H1 (cell line): ENCODE data around the gene PPFIBP2. TPM values are rescaled to one million over a fixed set of nuclear protein-coding genes. Genes with fewer than 3 reads are reported as not detected.

ENCODE experiments used
- CTCF ChIA-PET: fragments of 300-600 bp; sonication (Branson Sonifier 250); formaldehyde crosslinking; loops from one replicate; lab custom pipeline; 2021; ENCODE audit not compliant: partially characterized antibody; lab: Charles Lee
- POLR2A ChIA-PET: fragments of 300-600 bp; sonication (Branson Sonifier 250); formaldehyde crosslinking; loops from one replicate; lab custom pipeline; 2021; ENCODE audit warnings: inconsistent platforms; ENCODE audit not compliant: partially characterized antibody; lab: Charles Lee
- DNase-seq, 2 experiments: peaks; one replicate each; pipeline versions ENCODE4 v3.0.0 to v3.0.0-alpha.2; 2010 to 2022; ENCODE audit warnings: low spot score in 2 of 2, low read depth in 1 of 2, mixed read lengths in 1 of 2
- FAIRE-seq: peaks from 2 replicates; lab custom pipeline; 2011; peaks lifted over from hg19 to GRCh38; lab: Jason Lieb, UNC
- H2AFZ ChIP-seq: 2 replicates; pipeline ENCODE4 v1.8.1; 2012; ENCODE audit warnings: low read length, inconsistent platforms
- H2AK5ac ChIP-seq: 2 replicates; pipeline ENCODE4 v1.6.1; 2013; ENCODE audit warnings: low read depth, low read length
- H2BK120ac ChIP-seq: replicated peaks from 2 replicates; pipeline ENCODE3; 2013; ENCODE audit warnings: low read depth, low read length, inconsistent platforms
- H2BK12ac ChIP-seq: 2 replicates; pipeline ENCODE4 v1.6.1; 2013; ENCODE audit warnings: low read depth, low read length
- H2BK15ac ChIP-seq: 2 replicates; pipeline ENCODE4 v1.6.1; 2013; ENCODE audit warnings: low read length
- H2BK20ac ChIP-seq: 2 replicates; pipeline ENCODE4 v1.6.1; 2013; ENCODE audit warnings: low read length
- H2BK5ac ChIP-seq: 2 replicates; pipeline ENCODE4 v1.6.1; 2013; ENCODE audit warnings: low read depth, low read length
- H3K14ac ChIP-seq: 2 replicates; pipeline ENCODE4 v1.6.1; 2013; ENCODE audit warnings: inconsistent platforms; ENCODE audit not compliant: insufficient read length
- H3K18ac ChIP-seq: 2 replicates; pipeline ENCODE4 v1.6.1; 2013; ENCODE audit warnings: low read length; ENCODE audit errors: extremely low read depth
- H3K23ac ChIP-seq: 2 replicates; pipeline ENCODE4 v1.6.1; 2013; ENCODE audit warnings: inconsistent platforms; ENCODE audit not compliant: insufficient read length
- H3K23me2 ChIP-seq: 2 replicates; pipeline ENCODE4 v1.6.1; 2013; ENCODE audit warnings: low read depth, low read length
- H3K27ac ChIP-seq: 2 replicates; pipeline ENCODE4 v1.6.1; 2011; ENCODE audit warnings: low read depth, low read length, inconsistent platforms
- H3K27me3 ChIP-seq, 4 experiments: replicated peaks in 1 of 4; 1 replicate in 1 of 4; 2 replicates in 3 of 4; pipeline versions ENCODE4 v1.6.1 to v1.8.1; 2011 to 2013; ENCODE audit warnings: low read length in 3 of 4, mild to moderate bottlenecking in 3 of 4, inconsistent platforms in 2 of 4, mixed read lengths in 2 of 4, moderate library complexity in 1 of 4; ENCODE audit not compliant: control insufficient read depth in 3 of 4, insufficient read depth in 3 of 4; ENCODE audit errors: extremely low read depth in 1 of 4
- H3K36me3 ChIP-seq, 4 experiments: 2 replicates each; pipeline versions ENCODE4 v1.6.1 to v1.8.1; 2011 to 2013; ENCODE audit warnings: mild to moderate bottlenecking in 4 of 4, low read length in 3 of 4, moderate library complexity in 2 of 4, control low read depth in 1 of 4, inconsistent platforms in 1 of 4; ENCODE audit not compliant: insufficient read depth in 4 of 4, control insufficient read depth in 2 of 4
- H3K4ac ChIP-seq: replicated peaks from 2 replicates; pipeline ENCODE3; 2013; ENCODE audit warnings: low read length, low read depth, mixed read lengths, inconsistent platforms; ENCODE audit not compliant: insufficient read length
- H3K4me1 ChIP-seq, 4 experiments: replicated peaks in 1 of 4; 1 replicate in 1 of 4; 2 replicates in 3 of 4; pipeline versions ENCODE4 v1.6.1 to v1.8.1; 2011 to 2013; ENCODE audit warnings: low read length in 3 of 4, inconsistent platforms in 2 of 4, mixed read lengths in 1 of 4; ENCODE audit not compliant: insufficient read depth in 4 of 4, control insufficient read depth in 3 of 4
- H3K4me2 ChIP-seq, 2 experiments: 2 replicates each; pipeline versions ENCODE4 v1.6.1 to v1.8.1; 2011 to 2013; ENCODE audit warnings: low read depth in 2 of 2, low read length in 2 of 2, control low read depth in 1 of 2, inconsistent platforms in 1 of 2, mild to moderate bottlenecking in 1 of 2; ENCODE audit not compliant: insufficient read depth in 1 of 2
- H3K4me3 ChIP-seq, 4 experiments: fragments of 200-600, 300-600 bp in 1 of 4; sonication (generic), shearing (Covaris generic), sonication (Bioruptor Twin) in 1 of 4; 2 replicates each; pipeline versions ENCODE4 v1.5.1 to v1.8.1; 2011 to 2016; ENCODE audit warnings: low read length in 4 of 4, low read depth in 3 of 4, control low read depth in 2 of 4, inconsistent platforms in 2 of 4, mild to moderate bottlenecking in 2 of 4, mixed read lengths in 1 of 4, moderate library complexity in 1 of 4; ENCODE audit not compliant: insufficient read depth in 2 of 4; ENCODE audit errors: extremely low read depth in 1 of 4
- H3K56ac ChIP-seq: replicated peaks from 2 replicates; pipeline ENCODE3; 2013; ENCODE audit warnings: low read depth, mild to moderate bottlenecking, mixed read lengths, low read length, inconsistent platforms; ENCODE audit not compliant: insufficient read length
- H3K79me1 ChIP-seq: 2 replicates; pipeline ENCODE4 v1.6.1; 2013; ENCODE audit warnings: low read depth, low read length, control low read depth
- H3K79me2 ChIP-seq, 2 experiments: 2 replicates each; pipeline versions ENCODE4 v1.6.1 to v1.8.1; 2012 to 2013; ENCODE audit warnings: low read length in 2 of 2, mild to moderate bottlenecking in 2 of 2, inconsistent platforms in 1 of 2; ENCODE audit not compliant: insufficient read depth in 2 of 2, control insufficient read depth in 1 of 2
- H3K9ac ChIP-seq, 4 experiments: replicated peaks in 1 of 4; 1 replicate in 1 of 4; 2 replicates in 3 of 4; pipeline versions ENCODE4 v1.6.1 to v1.8.1; 2011 to 2013; ENCODE audit warnings: low read depth in 3 of 4, low read length in 3 of 4, control low read depth in 2 of 4, mild to moderate bottlenecking in 2 of 4, moderate library complexity in 2 of 4, inconsistent platforms in 1 of 4; ENCODE audit errors: extremely low read depth in 1 of 4
- H3K9me3 ChIP-seq, 2 experiments: 2 replicates each; pipeline versions ENCODE4 v1.6.1 to v1.8.1; 2012 to 2013; ENCODE audit warnings: mild to moderate bottlenecking in 2 of 2, moderate library complexity in 2 of 2, control low read depth in 1 of 2, inconsistent platforms in 1 of 2, low read depth in 1 of 2, low read length in 1 of 2, mixed read lengths in 1 of 2; ENCODE audit not compliant: insufficient read depth in 2 of 2
- H4K20me1 ChIP-seq, 2 experiments: replicated peaks in 1 of 2; 2 replicates each; pipeline versions ENCODE3 to v1.8.1; 2011 to 2013; ENCODE audit warnings: inconsistent platforms in 2 of 2, low read length in 2 of 2, mild to moderate bottlenecking in 1 of 2; ENCODE audit not compliant: insufficient read depth in 2 of 2, control insufficient read depth in 1 of 2
- H4K5ac ChIP-seq: 2 replicates; pipeline ENCODE4 v1.6.1; 2013; ENCODE audit warnings: low read length, low read depth, mixed read lengths, inconsistent platforms; ENCODE audit not compliant: insufficient read length
- H4K8ac ChIP-seq: 2 replicates; pipeline ENCODE4 v1.8.0; 2013; ENCODE audit warnings: mild to moderate bottlenecking, moderate library complexity, low read length, inconsistent platforms; ENCODE audit not compliant: insufficient read depth; ENCODE audit errors: extremely low read depth
- H4K91ac ChIP-seq: replicated peaks from 2 replicates; pipeline ENCODE3; 2013; ENCODE audit warnings: low read length, mixed read lengths, inconsistent platforms; ENCODE audit not compliant: insufficient read length
- BACH1 ChIP-seq: IDR thresholded peaks from 2 replicates; pipeline ENCODE4 v1.6.1; 2012; ENCODE audit warnings: low read length, improper control_type of control experiment
- CTBP2 ChIP-seq: IDR thresholded peaks from 2 replicates; pipeline ENCODE4 v1.7.0; 2011; ENCODE audit warnings: borderline replicate concordance, mild to moderate bottlenecking, moderate library complexity, mixed read lengths, low read length; ENCODE audit not compliant: insufficient read depth, insufficient read length
- GABPA ChIP-seq: IDR thresholded peaks from 2 replicates; pipeline ENCODE4 v1.6.1; 2011; ENCODE audit warnings: mild to moderate bottlenecking, low read length, moderate library complexity, borderline replicate concordance; ENCODE audit not compliant: insufficient read depth
- HDAC2 ChIP-seq, 2 experiments: fragments of 300-600 bp in 1 of 2; sonication (generic) in 1 of 2; IDR thresholded peaks; 2 replicates each; pipeline ENCODE4 v1.6.1; 2011 to 2012; ENCODE audit warnings: low read depth in 2 of 2, low read length in 2 of 2, mild to moderate bottlenecking in 2 of 2, moderate library complexity in 2 of 2, borderline replicate concordance in 1 of 2, inconsistent platforms in 1 of 2
- JUN ChIP-seq: IDR thresholded peaks from 2 replicates; pipeline ENCODE4 v1.6.1; 2011; ENCODE audit warnings: low read depth, mild to moderate bottlenecking, improper control_type of control experiment, low read length
- PHF8 ChIP-seq: fragments of 200-600 bp; sonication (generic); conservative IDR thresholded peaks from 2 replicates; pipeline ENCODE4 v1.7.1; 2012; ENCODE audit warnings: low read depth, mild to moderate bottlenecking, inconsistent platforms, low read length, moderate library complexity
- POLR2A ChIP-seq, 2 experiments: IDR thresholded peaks; 1 replicate in 1 of 2; 2 replicates in 1 of 2; pipeline ENCODE4 v1.6.1; 2011; ENCODE audit warnings: low read depth in 2 of 2, low read length in 2 of 2, mild to moderate bottlenecking in 2 of 2; ENCODE audit errors: control extremely low read depth in 1 of 2
- POLR2AphosphoS5 ChIP-seq: IDR thresholded peaks from 2 replicates; pipeline ENCODE4 v1.6.1; 2011; ENCODE audit warnings: low read depth, low read length
- RFX5 ChIP-seq: IDR thresholded peaks from 2 replicates; pipeline ENCODE4 v1.6.1; 2011; ENCODE audit warnings: low read depth, low read length, improper control_type of control experiment, borderline replicate concordance
- RXRA ChIP-seq: IDR thresholded peaks from 2 replicates; pipeline ENCODE4 v1.6.1; 2011; ENCODE audit warnings: low read depth, mild to moderate bottlenecking, low read length, moderate library complexity; ENCODE audit not compliant: insufficient read depth
- TBP ChIP-seq: IDR thresholded peaks from 2 replicates; pipeline ENCODE4 v1.6.1; 2011; ENCODE audit warnings: low read depth, low read length, improper control_type of control experiment
- WGBS, 2 experiments: shearing (Covaris generic) in 1 of 2; methylation state at CpG; one replicate each; pipeline versions ENCODE4 v1.1.6 to v1.1.7; 2013 to 2015; ENCODE audit warnings: low lambda C conversion rate in 2 of 2, mixed read lengths in 2 of 2, inconsistent platforms in 1 of 2, low coverage in 1 of 2, missing lambda C conversion rate in 1 of 2; ENCODE audit not compliant: insufficient replicate concordance in 2 of 2, insufficient coverage in 1 of 2, insufficient read length in 1 of 2; ENCODE audit errors: extremely low coverage in 1 of 2, missing lambda C conversion rate in 1 of 2; 5-methylcytosine and 5-hydroxymethylcytosine counted together
- polyA plus RNA-seq, 7 experiments: library from polyadenylated mRNA; depleted of rRNA in 3 of 7; stranded (reverse) in 5 of 7; unstranded in 2 of 7; fragments of >200 nt in 5 of 7; fragments of 200-250 nt in 2 of 7; gene quantifications; 1 replicate in 5 of 7; 2 replicates in 1 of 7; 4 replicates in 1 of 7; pipeline versions ENCODE4 v1.2.1 to v1.2.3, GENCODE V29; 2011 to 2013; ENCODE audit warnings: missing spikeins in 2 of 7, mixed read lengths in 2 of 7
- total RNA-seq: library from RNA; stranded (reverse); fragmentation: NEBNext Ultra II Directional; extraction: Animal tissue kit (Norgen Biotek cat#: 25700); gene quantifications from 2 replicates; pipeline ENCODE4 v1.2.1, GENCODE V29; 2021

The PPFIBP2 gene
- total and polyA plus RNA-seq, 2 of the 8 experiments (the other 6 are each of a cell fraction or from before 2014, with no cell fraction given) = 5.5 to 9.8 TPM

- CTCF ChIA-PET = interaction anchor here (0.7 to 2.1 kb wide), 8 partner anchors 8 to 208 kb away, joined by 3 to 9 read pairs (median 3); no protein-coding TSS in a partner anchor
- Histone ChIP-seq H4K20me1 (no peaks in the 10 kb centered on the region), H2BK5ac (no peak overlapping the region), H2AK5ac (no peak overlapping the region), H3K79me1 (no peaks in the 10 kb centered on the region), H3K4me2 (no peak overlapping the region), H3K14ac (no peak overlapping the region), H3K79me2 (no peaks in the 10 kb centered on the region)
- TF ChIP-seq HDAC2 (IDR thresholded peaks at IDR 0.05; ENCODE audit: borderline replicate concordance in 1 of 2, low read depth in 2 of 2, low read length in 2 of 2) (no peak), POLR2AphosphoS5 (no peak), BACH1 (no peak), TBP (no peak), CTBP2 (no peak), POLR2A (IDR thresholded peaks at IDR 0.05; ENCODE audit: control extremely low read depth in 1 of 2, low read depth in 2 of 2, low read length in 2 of 2) (no peak), PHF8 (no peak), JUN (no peak), GABPA (no peak), RXRA (no peak), RFX5 (no peak)
- TF ChIP-seq, all 59 proteins: peak for 0
- H3K4ac ChIP-seq = no peak overlapping the region
- H3K27ac ChIP-seq = no peak overlapping the region
- FAIRE-seq (no peak), DNase-seq (no peak)
- H2BK20ac ChIP-seq = no peak overlapping the region
- no peaks in the 10 kb centered on the region for H3K9me3 ChIP-seq
- H2AFZ ChIP-seq = no peak overlapping the region
- no peak overlapping the region for H3K56ac ChIP-seq
- no peak overlapping the region for H3K4me3 ChIP-seq
- no peaks in the 10 kb centered on the region for H3K23me2 ChIP-seq
- no peak overlapping the region for H4K8ac ChIP-seq
- no peak overlapping the region for H3K18ac ChIP-seq
- POLR2A ChIA-PET = no interaction called here
- no peaks in the 10 kb centered on the region for H3K36me3 ChIP-seq
- no peak overlapping the region for H4K91ac ChIP-seq
- no peak overlapping the region for H3K9ac ChIP-seq
- WGBS, 2 experiments = 94% methylated on average over 2 of the region's 2 CpGs; no CpG with 5 or more reads in 1 of the 2 experiments
- no peak overlapping the region for H2BK15ac ChIP-seq
- H2BK120ac ChIP-seq = no peak overlapping the region
- no peak overlapping the region for H3K23ac ChIP-seq
- H3K27me3 ChIP-seq = no peaks in the 10 kb centered on the region
- no peak overlapping the region for H4K5ac ChIP-seq
- no peak overlapping the region for H2BK12ac ChIP-seq
- H3K4me1 ChIP-seq = peaks cover 0 to 4% (median 1%) of the 10 kb centered on the region in 4 experiments; a peak in 3 of 7 replicates
Observed at GRCh38 chr11:7486098-7486780, 27.6 kb upstream of the PPFIBP2 start.
